ENCODE results near the gene ACVR2A. TPM values are rescaled to one million over a fixed set of nuclear protein-coding genes. Genes with fewer than 3 reads are reported as not detected.

ACVR2A gene
- total and polyA plus RNA-seq, 9 of the 15 experiments (the other 6 are each of a cell fraction or from before 2014, with no cell fraction given) = 1.2 to 3.9 (median 2.4) TPM

DNA sequence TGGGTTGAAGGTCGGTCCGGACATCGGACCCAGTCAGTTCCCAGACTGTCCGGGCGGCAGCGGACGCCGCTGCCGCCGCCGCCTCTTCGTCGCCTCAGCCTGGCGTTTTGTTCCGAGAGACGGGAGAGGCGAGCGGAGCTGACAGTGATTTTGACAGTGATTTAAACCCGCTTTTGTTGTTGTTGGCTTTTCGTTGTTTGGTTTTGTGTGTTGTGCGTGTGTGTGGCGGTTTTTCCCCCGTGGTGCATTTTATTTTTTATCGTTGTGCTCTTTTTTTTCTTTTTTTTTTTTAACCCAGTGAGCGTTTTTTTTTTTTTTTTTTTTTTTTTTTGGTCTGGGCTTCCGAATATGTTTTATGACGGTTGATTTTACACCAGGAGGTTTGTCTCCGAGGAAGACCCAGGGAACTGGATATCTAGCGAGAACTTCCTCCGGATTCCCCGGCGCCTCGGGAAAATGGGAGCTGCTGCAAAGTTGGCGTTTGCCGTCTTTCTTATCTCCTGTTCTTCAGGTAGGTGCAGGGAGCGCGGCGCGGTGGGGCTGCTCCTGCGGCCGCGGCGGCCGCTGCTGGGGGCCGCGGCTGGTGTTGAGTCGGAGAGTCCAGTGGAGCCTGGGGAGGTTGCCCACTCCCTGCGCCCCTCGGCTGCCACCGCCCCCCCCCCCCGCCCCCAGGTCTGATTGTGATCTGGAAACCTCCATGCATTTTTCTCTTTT is at the start of gene ACVR2A (continued):
- no peak for TF ChIP-seq ZNF707 (CRISPR knock-in tag; conservative IDR thresholded peaks at IDR 0.05)
- no peak for TF ChIP-seq HNRNPH1 (optimal IDR thresholded peaks at IDR 0.05; ENCODE audit: low read depth, low read length)
- no peak for TF ChIP-seq SMARCA5 (IDR thresholded peaks at IDR 0.05)
- TF ChIP-seq CREM (IDR thresholded peaks at IDR 0.05; ENCODE audit: low read depth) = 0 out of 2 replicates have a peak, but pooled peaks have one; percentile 4
- no peak for TF ChIP-seq SRSF7 (optimal IDR thresholded peaks at IDR 0.05; ENCODE audit: low read depth, low read length)
- no peak for TF ChIP-seq ZNF253 (CRISPR knock-in tag; conservative IDR thresholded peaks at IDR 0.05)
- TF ChIP-seq ZBTB17 (CRISPR knock-in tag; IDR thresholded peaks at IDR 0.05) = no peak
- TF ChIP-seq, protein P1, sequence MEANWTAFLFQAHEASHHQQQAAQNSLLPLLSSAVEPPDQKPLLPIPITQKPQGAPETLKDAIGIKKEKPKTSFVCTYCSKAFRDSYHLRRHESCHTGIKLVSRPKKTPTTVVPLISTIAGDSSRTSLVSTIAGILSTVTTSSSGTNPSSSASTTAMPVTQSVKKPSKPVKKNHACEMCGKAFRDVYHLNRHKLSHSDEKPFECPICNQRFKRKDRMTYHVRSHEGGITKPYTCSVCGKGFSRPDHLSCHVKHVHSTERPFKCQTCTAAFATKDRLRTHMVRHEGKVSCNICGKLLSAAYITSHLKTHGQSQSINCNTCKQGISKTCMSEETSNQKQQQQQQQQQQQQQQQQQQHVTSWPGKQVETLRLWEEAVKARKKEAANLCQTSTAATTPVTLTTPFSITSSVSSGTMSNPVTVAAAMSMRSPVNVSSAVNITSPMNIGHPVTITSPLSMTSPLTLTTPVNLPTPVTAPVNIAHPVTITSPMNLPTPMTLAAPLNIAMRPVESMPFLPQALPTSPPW (CRISPR knock-in tag; IDR thresholded peaks at IDR 0.05) = peak; percentile 64
- TF ChIP-seq SMAD4 (CRISPR knock-in tag; conservative IDR thresholded peaks at IDR 0.05) = peak; percentile 83; the same call in 1 of the 2 replicates
- TF ChIP-seq NCOA1 (IDR thresholded peaks at IDR 0.05; ENCODE audit: low read depth) = no peak
- TF ChIP-seq NR2C2 (CRISPR knock-in tag; IDR thresholded peaks at IDR 0.05) = no peak
- TF ChIP-seq NR2C2 (tag; IDR thresholded peaks at IDR 0.05) = peak; percentile 33; the same call in 1 of the 2 replicates
- TF ChIP-seq, protein P2, sequence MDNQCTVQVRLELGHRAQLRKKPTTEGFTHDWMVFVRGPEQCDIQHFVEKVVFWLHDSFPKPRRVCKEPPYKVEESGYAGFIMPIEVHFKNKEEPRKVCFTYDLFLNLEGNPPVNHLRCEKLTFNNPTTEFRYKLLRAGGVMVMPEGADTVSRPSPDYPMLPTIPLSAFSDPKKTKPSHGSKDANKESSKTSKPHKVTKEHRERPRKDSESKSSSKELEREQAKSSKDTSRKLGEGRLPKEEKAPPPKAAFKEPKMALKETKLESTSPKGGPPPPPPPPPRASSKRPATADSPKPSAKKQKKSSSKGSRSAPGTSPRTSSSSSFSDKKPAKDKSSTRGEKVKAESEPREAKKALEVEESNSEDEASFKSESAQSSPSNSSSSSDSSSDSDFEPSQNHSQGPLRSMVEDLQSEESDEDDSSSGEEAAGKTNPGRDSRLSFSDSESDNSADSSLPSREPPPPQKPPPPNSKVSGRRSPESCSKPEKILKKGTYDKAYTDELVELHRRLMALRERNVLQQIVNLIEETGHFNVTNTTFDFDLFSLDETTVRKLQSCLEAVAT (IDR thresholded peaks at IDR 0.05) = peak; percentile 55 to 65; a peak in 1 of 4 replicates
- TF ChIP-seq KAT2B (IDR thresholded peaks at IDR 0.05; ENCODE audit: low read depth, low read length) = no peak
- TF ChIP-seq NONO (IDR thresholded peaks at IDR 0.05; ENCODE audit: low read depth in 2 of 2, low read length in 1 of 2) = no peak
- TF ChIP-seq CXXC5 (CRISPR knock-in tag; IDR thresholded peaks at IDR 0.05) = peak; percentile 55; the same call in 1 of the 2 replicates
- no peak for TF ChIP-seq ZNF217 (CRISPR knock-in tag; IDR thresholded peaks at IDR 0.05)
- no peak for TF ChIP-seq ZNF347 (CRISPR knock-in tag; IDR thresholded peaks at IDR 0.05; ENCODE audit: low read depth)
- TF ChIP-seq, protein P3, sequence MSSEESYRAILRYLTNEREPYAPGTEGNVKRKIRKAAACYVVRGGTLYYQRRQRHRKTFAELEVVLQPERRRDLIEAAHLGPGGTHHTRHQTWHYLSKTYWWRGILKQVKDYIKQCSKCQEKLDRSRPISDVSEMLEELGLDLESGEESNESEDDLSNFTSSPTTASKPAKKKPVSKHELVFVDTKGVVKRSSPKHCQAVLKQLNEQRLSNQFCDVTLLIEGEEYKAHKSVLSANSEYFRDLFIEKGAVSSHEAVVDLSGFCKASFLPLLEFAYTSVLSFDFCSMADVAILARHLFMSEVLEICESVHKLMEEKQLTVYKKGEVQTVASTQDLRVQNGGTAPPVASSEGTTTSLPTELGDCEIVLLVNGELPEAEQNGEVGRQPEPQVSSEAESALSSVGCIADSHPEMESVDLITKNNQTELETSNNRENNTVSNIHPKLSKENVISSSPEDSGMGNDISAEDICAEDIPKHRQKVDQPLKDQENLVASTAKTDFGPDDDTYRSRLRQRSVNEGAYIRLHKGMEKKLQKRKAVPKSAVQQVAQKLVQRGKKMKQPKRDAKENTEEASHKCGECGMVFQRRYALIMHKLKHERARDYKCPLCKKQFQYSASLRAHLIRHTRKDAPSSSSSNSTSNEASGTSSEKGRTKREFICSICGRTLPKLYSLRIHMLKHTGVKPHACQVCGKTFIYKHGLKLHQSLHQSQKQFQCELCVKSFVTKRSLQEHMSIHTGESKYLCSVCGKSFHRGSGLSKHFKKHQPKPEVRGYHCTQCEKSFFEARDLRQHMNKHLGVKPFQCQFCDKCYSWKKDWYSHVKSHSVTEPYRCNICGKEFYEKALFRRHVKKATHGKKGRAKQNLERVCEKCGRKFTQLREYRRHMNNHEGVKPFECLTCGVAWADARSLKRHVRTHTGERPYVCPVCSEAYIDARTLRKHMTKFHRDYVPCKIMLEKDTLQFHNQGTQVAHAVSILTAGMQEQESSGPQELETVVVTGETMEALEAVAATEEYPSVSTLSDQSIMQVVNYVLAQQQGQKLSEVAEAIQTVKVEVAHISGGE (CRISPR knock-in tag; IDR thresholded peaks at IDR 0.05) = peak in 1 of 3 experiments; percentile 56; a peak in 1 of 6 replicates
